Forelimb muscle (tissue), 1 donor: Measurements from ENCODE around the gene CADM2. TPM values are rescaled to one million over a fixed set of nuclear protein-coding genes. Genes with fewer than 3 reads are reported as not detected.

Experiments
- DNase-seq: peaks from one replicate; pipeline ENCODE4 v3.0.0-alpha.2; 2013; ENCODE audit warnings: low read depth
- polyA plus RNA-seq: library from polyadenylated mRNA; unstranded; fragments of 120-200 nt; gene quantifications from one replicate; pipeline ENCODE4 v1.2.1, GENCODE V29; 2013; ENCODE audit not compliant: insufficient read length

CADM2 gene
- polyA plus RNA-seq, 1 donor: 5.8 TPM

DNA sequence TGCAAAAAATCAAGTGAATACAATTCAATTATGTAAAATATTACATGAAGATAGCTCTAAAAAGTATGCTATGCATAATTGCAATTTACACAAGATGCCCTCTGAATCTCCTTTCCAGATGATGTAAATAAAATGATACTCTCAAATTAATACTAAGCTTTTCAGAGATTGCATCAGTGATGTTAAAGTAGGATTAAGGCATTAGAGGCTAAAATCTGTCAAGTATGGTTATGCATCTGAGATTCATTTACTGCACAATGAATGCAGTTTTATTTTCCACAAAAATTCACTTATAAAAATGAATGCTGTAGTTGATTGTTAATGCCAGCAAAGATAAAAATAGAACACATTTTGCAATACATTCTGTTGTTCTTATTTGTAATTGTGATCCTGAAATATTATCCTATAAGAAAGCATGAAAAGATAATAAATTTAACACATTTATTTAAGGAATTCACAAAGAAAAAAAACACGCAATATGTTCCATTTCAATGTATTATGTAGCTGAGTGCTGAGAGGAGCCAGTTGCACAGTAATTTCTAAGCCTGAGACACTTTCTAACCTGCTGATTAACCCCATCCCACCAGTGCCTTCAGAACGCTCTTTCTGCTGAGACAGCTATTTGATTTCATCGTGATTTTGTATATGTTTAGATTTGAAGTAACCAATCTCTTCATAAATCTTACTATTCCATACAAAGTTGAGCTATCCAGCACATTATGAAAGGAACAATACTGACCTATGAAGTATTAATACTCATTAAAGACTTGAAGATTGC, 224.4 kb downstream of the CADM2 start:
- no peak for DNase-seq

DNA sequence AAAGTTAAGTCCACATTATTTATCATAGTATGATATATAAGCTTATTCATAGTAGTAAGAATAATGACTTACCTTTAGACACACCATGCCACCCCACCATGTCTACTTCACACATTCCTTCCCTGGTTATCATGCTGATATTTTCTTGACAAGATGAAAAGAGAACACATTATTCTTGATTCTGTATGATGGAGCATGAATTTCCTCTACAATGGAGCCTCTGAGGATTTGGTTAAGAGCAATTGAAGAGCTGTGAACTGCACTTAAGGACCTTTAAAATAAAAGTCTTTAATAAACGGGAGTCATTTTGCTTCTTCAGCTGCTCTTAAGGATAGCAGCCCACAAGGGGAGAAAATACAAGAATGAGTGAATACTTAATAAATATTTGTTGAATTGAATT, 226.7 kb downstream of the CADM2 start:
- DNase-seq: no peak

DNA sequence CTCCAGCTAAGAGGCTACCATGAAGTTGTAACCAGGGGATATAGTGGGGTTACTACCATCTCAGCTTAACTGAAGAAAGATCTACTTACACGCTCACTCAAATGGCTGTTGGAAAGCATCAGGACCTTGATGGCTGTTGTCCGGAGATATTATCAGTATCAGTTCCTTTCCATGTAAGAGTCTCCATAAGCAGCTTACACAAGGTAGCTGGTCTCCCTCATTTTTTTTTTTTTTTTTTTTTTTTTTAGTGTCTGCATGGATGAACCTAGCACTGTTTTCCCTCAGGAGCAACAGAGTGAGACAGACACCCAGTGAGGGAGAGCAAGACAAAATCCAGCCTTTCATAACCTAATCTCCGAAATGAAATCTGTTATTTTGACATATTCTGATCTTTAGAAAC, 230.9 kb downstream of the CADM2 start:
- no peak for DNase-seq

DNA sequence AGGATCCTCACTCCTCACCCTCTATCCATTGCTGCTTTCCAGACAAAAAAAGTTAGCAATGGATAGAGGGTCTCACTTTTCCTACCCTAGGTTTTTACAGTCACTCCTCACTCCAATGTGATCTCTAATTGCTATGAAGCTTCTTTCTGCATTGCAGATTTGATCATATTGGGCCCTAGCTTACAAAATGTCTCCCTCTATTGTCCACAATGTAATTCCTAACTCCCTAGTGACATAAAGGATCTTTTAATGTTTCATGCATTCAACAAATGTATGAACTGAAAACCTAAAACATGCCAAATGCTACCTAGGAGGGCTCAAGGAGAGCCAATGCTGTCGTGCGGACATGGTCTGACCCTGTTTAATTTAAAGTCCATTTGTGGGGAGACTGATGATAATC, 234.8 kb downstream of the CADM2 start:
- DNase-seq: no peak

DNA sequence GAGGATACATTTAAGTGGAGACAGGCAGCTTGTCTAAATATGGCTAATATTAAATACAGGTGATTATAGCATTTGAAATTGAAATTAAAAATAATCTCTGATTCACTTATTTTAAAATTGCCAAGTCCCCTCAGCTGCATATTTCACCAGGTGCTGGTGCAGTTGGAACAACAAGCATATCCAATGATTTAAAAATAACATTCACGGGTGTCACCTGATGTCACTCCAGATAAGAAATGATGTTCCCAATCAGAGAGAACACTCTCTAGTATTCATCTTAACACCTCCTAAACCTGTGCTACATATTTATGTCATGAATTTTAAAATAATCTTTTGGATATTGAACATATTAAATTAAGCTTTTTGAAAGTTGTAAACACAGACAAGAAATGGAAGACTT, 249.9 kb downstream of the CADM2 start:
- DNase-seq: no peak

DNA sequence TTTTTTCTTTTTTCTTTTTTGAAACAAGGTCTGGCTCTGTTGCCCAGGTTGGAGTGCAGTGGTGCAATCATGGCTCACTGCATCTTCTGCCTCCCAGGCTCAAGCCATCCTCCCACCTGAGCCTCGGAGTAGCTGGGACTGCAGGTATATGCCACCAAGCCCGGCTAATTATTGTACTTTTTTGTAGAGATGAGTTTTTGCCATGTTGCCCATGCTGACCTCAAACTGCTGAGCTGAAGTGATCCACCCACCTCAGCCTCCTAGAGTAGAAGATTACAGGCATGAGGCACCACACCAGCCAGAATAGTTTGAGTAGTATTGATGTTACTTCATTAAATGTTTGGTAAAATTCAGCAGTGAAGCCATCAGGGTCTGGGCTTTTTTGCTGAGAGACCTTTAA, 251.8 kb downstream of the CADM2 start:
- DNase-seq: no peak

DNA sequence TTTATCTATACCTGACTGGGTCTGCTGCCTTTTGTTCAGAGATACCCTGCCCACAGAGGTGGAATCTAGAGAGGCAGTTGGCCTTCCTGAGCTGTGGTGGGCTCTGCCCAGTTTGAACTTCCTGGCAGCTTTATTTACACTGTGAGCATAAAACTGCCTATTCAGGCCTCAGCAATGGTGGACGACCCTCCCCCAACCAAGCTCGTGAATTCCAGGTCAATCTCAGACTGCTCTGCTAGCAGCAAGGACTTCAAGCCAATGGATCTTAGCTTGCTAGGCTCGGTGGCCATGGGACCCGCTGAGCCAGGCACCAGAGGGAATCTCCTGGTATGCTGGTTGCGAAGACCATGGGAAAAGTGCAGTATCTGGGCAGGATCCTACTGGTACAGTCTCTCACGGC, 270.2 kb downstream of the CADM2 start:
- no peak for DNase-seq

DNA sequence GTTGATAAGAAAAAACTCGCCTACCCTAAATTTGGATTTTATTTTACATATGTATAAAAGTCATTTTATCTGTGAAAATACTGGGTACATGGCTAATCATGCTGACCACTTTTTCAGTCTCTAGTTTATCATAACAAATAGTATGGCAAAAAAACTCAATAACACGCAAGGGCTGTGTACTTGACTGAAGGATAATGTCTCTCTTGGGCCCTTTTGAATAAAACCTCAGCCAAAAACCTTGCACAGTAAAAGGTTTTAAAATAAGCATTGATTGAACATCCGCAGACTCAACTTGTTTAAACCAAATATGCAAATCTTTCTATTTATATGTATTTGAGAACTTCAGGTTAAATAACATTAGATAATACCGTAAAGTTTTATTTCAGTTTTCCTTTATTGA, 285.3 kb downstream of the CADM2 start:
- DNase-seq: no peak

DNA sequence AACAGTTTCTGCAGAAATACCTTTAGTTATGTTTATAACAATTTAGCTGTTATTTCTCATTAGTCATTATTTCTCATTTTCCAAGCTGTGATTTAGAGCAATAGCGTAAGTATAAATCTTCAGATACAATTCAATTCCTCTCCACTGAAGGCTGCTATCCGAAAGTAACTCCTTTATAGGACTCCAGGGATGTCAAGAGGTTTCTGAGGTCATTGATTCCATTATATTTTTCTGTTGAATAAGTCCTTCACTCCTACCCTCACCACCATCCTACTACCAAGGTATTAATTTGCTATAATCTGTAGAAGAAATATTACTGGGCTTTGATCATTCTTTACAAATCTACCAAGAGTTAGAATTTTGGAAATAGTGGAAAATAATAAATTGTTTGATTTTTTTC, 285.7 kb downstream of the CADM2 start:
- DNase-seq: no peak

DNA sequence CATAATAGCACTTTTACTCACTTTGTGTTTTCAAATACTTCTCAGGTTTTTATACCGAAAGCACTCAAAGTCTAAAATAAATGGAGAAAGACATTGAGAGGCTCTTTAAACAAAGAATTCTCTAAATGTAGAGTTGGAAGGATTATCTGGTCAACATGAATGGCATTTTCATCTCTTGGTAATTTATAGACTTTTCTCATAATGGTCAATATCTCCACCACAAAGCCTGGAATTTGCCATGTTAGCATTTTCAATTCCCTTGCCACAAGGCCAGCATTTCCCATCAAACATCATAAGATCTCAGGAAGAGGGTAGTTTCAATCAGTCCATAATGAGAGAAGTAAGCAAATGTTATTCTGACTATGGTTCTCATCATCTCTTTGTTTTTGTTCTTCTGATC, 293.0 kb downstream of the CADM2 start:
- no peak for DNase-seq

DNA sequence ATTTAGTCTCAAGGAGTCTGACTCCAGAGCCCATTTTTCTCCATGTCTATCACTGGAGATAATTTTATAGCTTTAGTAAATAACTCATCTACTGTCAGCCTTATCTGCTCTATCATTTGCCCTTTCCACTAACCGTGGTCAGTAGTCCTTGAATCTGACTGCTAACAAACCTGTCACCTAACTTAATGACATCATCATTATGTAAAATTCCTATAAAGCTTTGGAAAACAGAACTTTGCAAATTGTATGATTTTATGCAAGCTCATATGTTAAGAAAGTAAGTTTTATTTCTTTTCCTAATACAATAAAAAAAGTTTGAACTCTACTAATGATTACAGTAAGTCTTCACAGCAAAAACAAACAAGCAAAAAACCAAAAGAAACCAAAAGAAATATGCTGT, 293.9 kb downstream of the CADM2 start:
- no peak for DNase-seq

DNA sequence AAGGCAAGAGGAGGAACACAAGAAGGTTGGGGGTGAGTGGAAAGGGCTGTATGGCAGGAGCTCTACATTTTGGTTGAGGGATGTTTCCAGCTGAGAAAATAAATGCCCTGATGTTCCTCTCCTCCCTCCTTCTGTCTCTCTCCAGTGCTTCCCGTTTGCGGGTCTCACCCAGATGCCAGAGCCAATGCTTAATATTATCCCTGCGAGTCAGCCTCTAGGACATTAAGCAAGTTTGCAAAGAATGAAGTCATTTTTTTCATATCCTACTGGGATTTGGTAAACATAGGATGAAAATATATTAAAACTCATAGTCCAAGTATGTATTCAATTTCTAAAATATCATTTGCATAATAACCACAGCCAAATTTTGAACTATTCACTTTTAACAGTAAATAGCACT, 295.9 kb downstream of the CADM2 start:
- no peak for DNase-seq

DNA sequence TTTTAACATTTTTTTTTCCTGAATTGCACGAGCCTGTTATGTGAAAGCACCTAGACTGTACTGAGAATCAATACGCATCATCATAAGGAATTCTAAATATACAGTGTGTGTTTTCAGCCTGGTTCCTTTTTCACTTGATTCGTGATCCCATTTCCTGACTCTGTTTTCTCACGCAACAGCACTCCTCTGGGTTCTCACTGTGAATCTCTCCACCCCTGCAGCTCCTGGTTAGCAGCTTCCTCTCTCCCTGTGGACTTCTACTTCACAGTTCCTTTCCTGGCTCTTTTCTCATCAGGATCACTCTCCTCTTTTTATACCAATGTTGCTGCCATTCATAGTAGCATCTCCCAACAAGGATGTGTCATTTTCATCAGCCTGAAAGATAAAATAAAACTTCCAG, 297.2 kb downstream of the CADM2 start:
- no peak for DNase-seq

DNA sequence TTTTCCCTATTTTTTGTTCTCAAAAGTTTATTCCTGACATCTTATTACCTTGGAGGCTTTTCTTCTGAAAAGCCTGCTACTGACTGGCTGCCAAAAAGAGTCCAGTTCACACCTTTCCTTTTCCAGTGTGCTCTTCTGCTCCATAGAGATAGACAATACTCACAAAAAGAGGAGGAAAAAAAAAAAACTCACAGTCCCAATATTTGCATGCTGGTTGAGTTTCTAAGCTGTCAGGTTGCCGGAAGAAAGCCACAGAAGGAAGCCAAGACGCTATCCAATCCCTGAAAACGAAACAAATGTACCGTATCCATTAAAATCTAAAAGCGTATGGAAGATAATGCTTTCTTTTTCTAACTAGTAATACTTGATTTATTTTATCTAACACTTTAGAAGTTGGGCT, 299.5 kb downstream of the CADM2 start:
- no peak for DNase-seq

DNA sequence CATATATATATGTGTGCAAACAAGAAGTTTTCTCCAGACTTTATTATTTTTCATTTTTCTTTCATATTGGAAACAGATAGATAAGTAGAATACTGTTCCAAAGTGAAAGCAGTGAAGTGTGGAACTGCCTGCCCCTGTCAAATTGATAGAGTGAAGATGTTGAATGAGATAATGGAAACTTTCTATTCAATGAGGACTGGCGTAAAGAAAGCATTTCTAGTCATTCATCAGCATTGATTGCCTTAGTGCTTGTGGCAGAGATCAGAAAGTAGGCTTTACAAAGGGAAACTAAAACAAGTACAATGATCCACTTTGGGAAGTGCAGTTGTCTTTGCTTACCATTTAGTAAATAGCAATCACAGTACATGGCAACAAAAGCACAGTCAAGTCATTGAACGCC, 300.0 kb downstream of the CADM2 start:
- DNase-seq: no peak

DNA sequence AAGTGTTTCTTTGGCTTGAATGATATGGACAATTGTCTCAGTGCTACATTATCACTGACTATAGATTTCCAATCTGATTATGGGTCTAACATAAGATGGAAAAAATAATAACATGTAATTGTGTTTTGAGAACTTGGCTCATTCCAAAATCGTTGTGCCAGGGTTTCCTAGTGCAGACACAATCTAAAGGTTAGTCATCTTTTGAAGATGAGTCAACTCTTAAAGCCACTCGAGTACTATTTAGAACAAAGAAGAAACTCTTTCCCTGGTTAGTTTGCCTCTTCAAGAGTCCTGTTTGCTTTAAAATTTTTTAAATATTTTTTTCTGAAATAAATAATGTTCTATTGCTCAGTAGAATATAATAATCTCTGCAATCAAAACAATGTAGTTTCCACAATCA, 301.0 kb downstream of the CADM2 start:
- DNase-seq: no peak

DNA sequence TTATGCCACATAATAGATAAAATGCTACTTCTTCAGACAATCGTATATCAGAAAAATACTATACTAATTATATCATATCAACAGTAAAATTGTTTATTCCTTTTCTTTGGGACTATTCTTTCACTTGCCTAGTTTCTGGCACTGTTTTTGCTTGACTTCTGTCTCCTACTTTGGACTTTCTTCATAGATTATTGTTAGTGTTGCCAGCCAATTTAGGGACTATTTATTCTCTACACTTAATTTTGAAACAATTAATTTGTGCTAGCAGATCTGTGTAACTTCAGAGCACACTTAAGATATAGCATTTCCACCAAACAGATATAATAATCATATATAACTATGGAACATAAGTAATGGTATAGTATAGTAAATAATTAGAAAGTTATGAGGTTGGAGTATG, 305.6 kb downstream of the CADM2 start:
- no peak for DNase-seq

DNA sequence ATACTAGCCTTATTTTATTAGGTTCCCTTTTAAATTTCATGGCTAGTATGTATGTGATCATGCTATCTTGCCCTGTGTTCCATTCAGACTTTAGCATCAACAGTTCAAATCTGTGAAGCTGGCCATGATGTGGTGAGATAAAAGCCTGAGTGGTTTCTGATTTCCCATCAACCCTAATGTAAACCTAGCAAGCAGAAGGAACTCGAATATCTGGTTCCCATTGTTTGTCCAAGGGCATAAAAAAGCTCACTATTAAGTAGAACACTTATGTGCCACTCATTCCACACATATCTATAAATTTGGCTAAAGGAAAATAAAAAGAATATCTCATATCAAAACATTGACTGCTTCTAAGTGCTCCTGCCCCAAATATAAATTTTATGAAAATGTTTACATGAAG, 311.7 kb downstream of the CADM2 start:
- no peak for DNase-seq

DNA sequence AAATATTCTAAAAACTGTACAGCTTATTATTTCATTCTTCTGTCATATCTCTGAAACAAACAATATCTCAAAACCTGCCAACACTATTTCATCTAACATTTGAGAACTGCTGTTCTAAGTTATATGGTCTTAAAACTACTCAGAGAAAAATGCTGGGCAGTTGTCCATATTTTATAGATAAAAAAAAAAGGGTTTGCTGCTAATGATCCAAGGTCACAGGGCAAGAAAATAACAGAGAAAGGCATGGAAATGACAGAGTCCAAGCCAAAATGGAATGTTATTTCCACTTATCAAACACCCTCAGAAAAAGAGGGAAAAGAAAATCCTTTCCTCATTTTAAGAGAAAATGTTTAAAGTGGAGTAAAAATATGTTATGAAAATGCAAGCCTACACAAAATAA, 313.1 kb downstream of the CADM2 start:
- no peak for DNase-seq

DNA sequence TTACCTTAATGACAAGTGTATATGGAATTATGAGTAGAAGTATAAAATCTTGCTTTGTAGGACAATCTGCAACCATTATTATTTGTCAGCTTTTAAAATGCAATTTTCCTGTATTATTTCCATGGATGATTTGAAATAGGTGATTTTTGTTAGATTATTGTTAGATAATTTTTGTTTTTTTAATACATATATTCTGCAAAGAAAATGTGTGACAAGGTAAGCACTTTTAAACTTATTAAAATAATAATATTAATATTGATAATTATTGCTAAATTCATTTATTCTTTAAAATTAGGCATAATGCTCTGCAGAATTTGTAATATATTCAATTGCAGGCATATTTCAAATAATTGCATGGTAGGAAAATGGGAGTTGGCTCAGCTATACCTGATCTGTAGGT, 329.5 kb downstream of the CADM2 start:
- DNase-seq: no peak

DNA sequence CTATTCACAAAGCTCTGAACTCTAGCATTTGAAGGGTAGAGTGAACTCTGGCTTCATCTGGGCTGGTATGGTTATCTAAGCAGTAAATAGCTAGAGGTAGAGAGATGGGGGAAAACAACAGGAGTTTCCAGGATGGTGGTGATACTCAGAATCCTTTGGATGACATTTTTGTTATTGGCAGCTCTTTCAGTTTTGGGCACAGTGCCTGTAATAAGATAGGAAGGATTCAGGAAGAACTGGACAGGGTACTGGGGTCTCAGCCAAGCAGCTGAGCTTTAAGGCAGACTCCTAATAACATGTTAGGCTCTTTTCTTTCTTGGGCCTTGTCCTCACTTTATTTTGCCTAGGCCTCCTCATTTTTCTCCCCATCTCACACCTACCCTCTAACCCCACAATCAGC, 338.5 kb downstream of the CADM2 start:
- no peak for DNase-seq

DNA sequence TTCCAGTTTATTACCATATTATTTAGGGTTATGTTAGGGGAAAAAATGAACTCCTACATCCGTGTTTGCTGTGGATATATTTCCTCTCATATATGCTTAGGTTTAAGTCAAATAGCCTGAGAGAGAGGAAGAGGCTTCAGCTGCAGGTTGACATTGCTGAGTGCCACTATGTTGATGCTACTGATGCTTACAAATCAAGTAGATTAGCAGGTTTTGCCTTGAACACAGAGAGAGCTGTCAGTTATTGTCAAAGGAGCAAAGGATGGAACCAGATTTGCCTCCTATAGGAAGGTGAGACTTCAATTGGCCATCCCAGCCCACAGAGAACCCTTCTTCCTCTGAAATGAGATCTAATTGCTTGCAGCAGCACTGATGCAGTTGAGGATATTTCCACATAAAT, 339.2 kb downstream of the CADM2 start:
- DNase-seq: no peak

DNA sequence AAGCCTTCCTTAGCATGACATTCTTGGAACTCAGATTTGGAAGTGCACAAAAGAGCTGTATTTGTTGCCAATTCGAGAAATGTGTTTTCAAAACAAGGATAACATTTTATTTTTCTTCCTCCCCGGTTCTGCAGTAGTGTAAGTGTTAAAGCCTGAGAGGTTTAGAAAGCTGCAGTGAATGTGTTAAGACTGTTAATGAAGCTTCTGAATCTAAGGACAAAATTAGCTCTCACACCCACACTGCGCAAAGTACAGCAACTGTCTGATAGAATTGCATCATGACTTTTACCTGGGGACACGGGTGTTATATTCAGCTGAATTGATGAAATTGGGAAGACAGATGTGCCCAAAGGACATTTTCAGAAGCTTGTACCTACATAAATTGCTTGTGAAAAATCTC, 344.4 kb downstream of the CADM2 start:
- DNase-seq: no peak

DNA sequence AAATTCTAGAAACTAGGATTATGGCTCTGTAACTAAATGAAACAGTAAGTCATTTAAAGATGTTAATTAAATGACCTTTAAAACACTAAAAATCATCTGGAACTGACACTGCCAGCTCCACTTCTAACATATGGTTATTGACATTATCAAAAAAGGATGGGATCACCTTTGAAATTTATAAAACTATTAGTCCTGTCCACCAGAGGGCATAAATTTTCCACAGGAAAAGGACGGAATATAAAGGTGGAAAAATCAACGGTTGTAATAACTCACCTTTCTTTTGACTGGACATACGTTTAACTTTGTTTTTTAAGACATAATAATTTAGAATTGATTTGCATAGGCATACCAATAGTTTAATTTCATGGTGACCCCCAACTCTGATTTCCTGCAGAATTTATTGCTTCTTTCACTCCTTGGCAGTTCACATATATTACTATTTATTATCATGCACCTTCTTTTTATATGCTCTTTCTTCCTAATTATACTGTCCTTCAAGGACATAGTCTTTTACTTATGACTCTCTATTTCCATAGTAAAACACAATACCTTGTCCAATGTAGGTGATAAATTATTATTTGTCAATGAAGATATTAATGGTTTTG, 345.7 kb downstream of the CADM2 start:
- no peak for DNase-seq
